Kidney epithelial cell (primary cell): ENCODE data around the gene NOC3L. TPM values are rescaled to one million over a fixed set of nuclear protein-coding genes. Genes with fewer than 3 reads are reported as not detected.

Experiments
- DNase-seq: peaks from one replicate; pipeline ENCODE4 v3.0.0-alpha.2; 2010; ENCODE audit warnings: low read depth
- H3K27me3 ChIP-seq: 2 replicates; pipeline ENCODE4 v1.6.0; 2011; ENCODE audit warnings: low read length; ENCODE audit not compliant: control insufficient read depth, insufficient read depth
- H3K36me3 ChIP-seq: 2 replicates; pipeline ENCODE4 v1.5.1; 2011; ENCODE audit warnings: low read length; ENCODE audit not compliant: control insufficient read depth, insufficient read depth
- H3K4me3 ChIP-seq: 2 replicates; pipeline ENCODE4 v1.5.1; 2011; ENCODE audit warnings: low read depth, mild to moderate bottlenecking, control low read depth, low read length
- CTCF ChIP-seq: IDR thresholded peaks from 2 replicates; pipeline ENCODE4 v1.5.1; 2011; ENCODE audit warnings: mild to moderate bottlenecking, moderate library complexity, low read length, control low read depth, inconsistent platforms; ENCODE audit not compliant: insufficient read depth, poor library complexity, severe bottlenecking
- total RNA-seq: library from RNA; depleted of rRNA; stranded (reverse); fragments of >200 nt; gene quantifications from 2 replicates; pipeline ENCODE4 v1.2.3, GENCODE V29; 2015

NOC3L gene
- total RNA-seq, result 17.8 and 23.1 TPM in 2 replicates

DNA sequence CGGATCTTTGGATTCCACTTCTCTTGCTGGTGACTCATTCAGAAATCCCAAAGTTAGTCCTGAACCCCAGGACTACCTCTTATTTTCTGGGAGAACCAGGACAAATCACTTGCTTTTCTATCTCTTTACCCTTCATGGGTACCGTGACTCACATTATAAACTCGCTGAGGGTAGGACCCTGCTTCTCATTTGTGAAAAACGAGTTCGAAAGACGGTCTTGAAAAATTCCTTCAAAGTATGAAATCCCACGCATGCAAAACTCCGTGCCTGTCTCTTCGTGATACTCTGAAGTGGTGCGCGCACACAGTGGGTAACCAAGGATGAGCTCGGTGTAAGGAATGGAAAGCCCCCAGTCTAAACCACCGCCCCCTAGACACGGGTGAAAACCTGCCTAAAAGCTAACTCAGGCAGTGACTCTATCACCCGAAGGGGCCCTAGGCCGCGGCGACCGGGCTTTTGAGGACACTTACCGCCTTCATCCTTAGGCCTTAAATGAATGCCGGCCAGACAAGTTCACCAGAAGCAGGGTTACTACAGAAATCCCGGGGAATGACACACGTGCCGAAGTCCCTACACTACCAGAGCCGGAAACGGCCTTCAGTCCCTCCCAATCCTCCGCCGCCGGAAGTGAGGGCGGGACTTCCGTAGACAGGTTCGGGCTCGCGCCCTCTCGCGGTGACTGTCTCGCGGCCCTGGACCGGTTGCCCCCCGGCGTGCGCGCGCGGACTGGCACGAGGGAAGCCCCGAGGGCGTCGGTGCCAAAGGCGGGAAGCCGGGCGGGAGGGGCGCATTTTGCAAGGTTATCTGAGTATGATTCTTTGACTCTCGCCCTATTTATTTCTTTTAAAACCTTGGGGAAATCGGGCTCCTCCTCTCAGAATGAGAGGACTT, at the start of gene NOC3L:
Gene NOC3L, minus strand, starts transcription at position 580 of the 891 bp plus-strand sequence. Its CDS starts 101 bp downstream, at position 479.
- Histone ChIP-seq H3K27me3 (no peaks in the 10 kb centered on the region), H3K4me3 (peak within 1 kb of the TSS; percentile 75), H3K36me3 (no peaks in the 10 kb centered on the region)
- TF ChIP-seq CTCF, result peak; percentile 88
- peak; percentile 86 for DNase-seq

- Histone ChIP-seq H3K4me3 (no peak overlapping the region), H3K36me3 (no peaks in the 10 kb centered on the region), H3K27me3 (no peaks in the 10 kb centered on the region)
- DNase-seq, result no peak
- TF ChIP-seq CTCF, result no peak
Measured at GRCh38 chr10:94412449-94412848, 49.7 kb upstream of the NOC3L start.

DNA sequence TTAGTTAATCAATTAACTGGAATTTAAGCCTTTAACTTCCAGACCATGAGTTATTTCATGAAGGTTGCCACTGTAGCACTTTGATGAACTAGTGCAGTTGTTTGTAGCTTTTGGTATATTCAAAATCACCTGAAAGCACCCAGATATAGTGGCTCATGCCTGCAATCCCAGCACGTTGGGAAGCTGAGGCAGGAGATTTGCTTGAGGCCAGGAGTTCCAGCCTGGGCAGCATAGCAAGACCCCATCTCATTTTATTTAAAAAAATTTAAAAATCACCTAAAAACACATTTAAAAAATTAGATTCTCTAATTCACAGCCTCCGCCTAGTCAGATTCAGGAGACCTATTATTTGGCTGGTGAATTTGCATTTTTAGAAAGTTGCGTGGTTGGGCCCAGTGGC, 48.6 kb upstream of the NOC3L start:
- TF ChIP-seq CTCF, result no peak
- Histone ChIP-seq H3K36me3 (no peaks in the 10 kb centered on the region), H3K27me3 (no peaks in the 10 kb centered on the region), H3K4me3 (no peak overlapping the region)
- no peak for DNase-seq

- TF ChIP-seq CTCF, result no peak
- no peak for DNase-seq
Measured at GRCh38 chr10:94409021-94409657, 46.4 kb upstream of the NOC3L start.

GRCh38 chr10:94407668-94408067, 44.9 kb upstream of the NOC3L start:
- no peak for TF ChIP-seq CTCF
- Histone ChIP-seq H3K4me3 (no peak overlapping the region), H3K36me3 (no peaks in the 10 kb centered on the region), H3K27me3 (no peaks in the 10 kb centered on the region)
- DNase-seq, result no peak

More at GRCh38 chr10:94409021-94409657, 46.4 kb upstream of the NOC3L start:
- no peaks in the 10 kb centered on the region for H3K36me3 ChIP-seq
- H3K4me3 ChIP-seq, result no peak overlapping the region
- H3K27me3 ChIP-seq, result no peaks in the 10 kb centered on the region
